Measurements from ENCODE around the gene PROX1.

Gene PROX1

GRCh38 chr1:213999732-214000131 lies 12.0 kb downstream of the PROX1 start:
- DNase-seq (ENCODE audit: low spot score): no peak

GRCh38 chr1:214002060-214002459 lies 14.3 kb downstream of the PROX1 start:
- no peak for DNase-seq (ENCODE audit: low spot score)

- no peak for DNase-seq (ENCODE audit: low spot score)
These were observed 14.7 kb downstream of the PROX1 start for GRCh38 chr1:214002472-214002871.

- DNase-seq (ENCODE audit: low spot score): no peak
These were observed 15.5 kb downstream of the PROX1 start for GRCh38 chr1:214003233-214003632.

- no peak for DNase-seq (ENCODE audit: low spot score)
These were observed 16.2 kb downstream of the PROX1 start for GRCh38 chr1:214004014-214004413.

GRCh38 chr1:214004795-214005194 lies 17.0 kb downstream of the PROX1 start:
- DNase-seq (ENCODE audit: low spot score): no peak

GRCh38 chr1:214005708-214006107 lies 17.9 kb downstream of the PROX1 start:
- no peak for DNase-seq (ENCODE audit: low spot score)

GRCh38 chr1:214006845-214007244 lies 19.1 kb downstream of the PROX1 start:
- DNase-seq (ENCODE audit: low spot score): no peak

GRCh38 chr1:214008347-214008746 lies 20.6 kb downstream of the PROX1 start:
- no peak for DNase-seq (ENCODE audit: low spot score)

- DNase-seq (ENCODE audit: low spot score): no peak
These were observed 21.1 kb downstream of the PROX1 start for GRCh38 chr1:214008791-214009422.

GRCh38 chr1:214009423-214010196 lies 21.8 kb downstream of the PROX1 start:
- DNase-seq (ENCODE audit: low spot score): no peak

GRCh38 chr1:214010197-214010573 lies 22.4 kb downstream of the PROX1 start:
- DNase-seq (ENCODE audit: low spot score): no peak

GRCh38 chr1:214010717-214011116 lies 22.9 kb downstream of the PROX1 start:
- no peak for DNase-seq (ENCODE audit: low spot score)

GRCh38 chr1:214012418-214012817 lies 24.6 kb downstream of the PROX1 start:
- DNase-seq (ENCODE audit: low spot score): no peak

- no peak for DNase-seq (ENCODE audit: low spot score)
These were observed 26.0 kb downstream of the PROX1 start for GRCh38 chr1:214013614-214014377.

GRCh38 chr1:214014730-214015129 lies 27.0 kb downstream of the PROX1 start:
- DNase-seq (ENCODE audit: low spot score): no peak

- DNase-seq (ENCODE audit: low spot score): no peak
These were observed 29.6 kb downstream of the PROX1 start for GRCh38 chr1:214017191-214017982.

GRCh38 chr1:214018386-214019268 lies 30.9 kb downstream of the PROX1 start:
- DNase-seq (ENCODE audit: low spot score): no peak

- no peak for DNase-seq (ENCODE audit: low spot score)
These were observed 31.7 kb downstream of the PROX1 start for GRCh38 chr1:214019499-214019898.

GRCh38 chr1:214021321-214021720 lies 33.5 kb downstream of the PROX1 start:
- DNase-seq (ENCODE audit: low spot score): no peak

- DNase-seq (ENCODE audit: low spot score): no peak
These were observed 34.5 kb downstream of the PROX1 start for GRCh38 chr1:214022229-214022791.
